HUDEP-2 (cell line): ENCODE results near the gene MUC6.

Source experiments
- DNase-seq, 76 experiments: peaks; one replicate each; lab custom pipeline; 2025; ENCODE audit not compliant: unreplicated experiment in 76 of 76; lab: John Stamatoyannopoulos, UW

MUC6 gene

GRCh38 chr11:1051356-1052132 is 15.0 kb upstream of the MUC6 start:
- DNase-seq, result no peak

DNA sequence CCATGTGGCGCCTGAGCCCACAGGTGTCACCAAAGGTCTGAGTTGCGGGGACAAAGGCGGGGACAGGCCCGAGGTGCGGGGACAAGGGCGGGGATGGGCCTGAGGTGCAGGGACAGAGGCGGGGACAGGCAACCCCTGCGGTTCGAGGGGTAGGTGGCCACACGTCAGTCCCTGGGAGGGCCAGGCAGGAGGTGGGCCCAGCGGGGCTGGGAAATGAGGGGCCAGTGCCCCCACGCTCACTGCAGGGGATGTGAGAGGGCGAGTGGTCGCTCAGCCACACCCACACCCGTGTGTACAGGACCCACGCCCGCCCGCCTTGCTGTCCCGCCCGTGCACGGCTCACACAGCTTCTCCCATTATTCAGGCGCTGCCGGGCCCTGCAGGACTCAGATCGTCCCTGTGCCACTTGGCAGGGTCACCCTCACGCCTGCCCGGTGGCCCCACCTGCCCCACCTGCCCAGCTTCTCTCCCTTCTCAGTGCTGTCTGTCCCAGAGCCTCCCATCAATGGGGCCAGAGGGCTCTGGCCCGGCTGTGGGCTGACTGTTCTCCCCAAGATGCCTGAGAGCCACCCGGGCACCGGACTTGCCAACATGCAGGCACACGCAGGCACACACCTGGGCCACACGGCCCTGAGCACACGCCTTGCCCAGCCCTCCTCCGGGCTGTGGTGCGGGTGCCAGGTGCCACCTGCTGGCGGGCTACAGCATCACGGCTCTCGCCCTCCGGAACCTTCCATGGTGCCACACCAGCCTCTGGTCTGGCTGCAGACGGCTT is 14.2 kb upstream of the MUC6 start:
- peak in 63 of 76 experiments; percentile 5 to 72 (median 51) for DNase-seq

- DNase-seq, result no peak
Observed at GRCh38 chr11:1049911-1050580, 13.5 kb upstream of the MUC6 start.

DNA sequence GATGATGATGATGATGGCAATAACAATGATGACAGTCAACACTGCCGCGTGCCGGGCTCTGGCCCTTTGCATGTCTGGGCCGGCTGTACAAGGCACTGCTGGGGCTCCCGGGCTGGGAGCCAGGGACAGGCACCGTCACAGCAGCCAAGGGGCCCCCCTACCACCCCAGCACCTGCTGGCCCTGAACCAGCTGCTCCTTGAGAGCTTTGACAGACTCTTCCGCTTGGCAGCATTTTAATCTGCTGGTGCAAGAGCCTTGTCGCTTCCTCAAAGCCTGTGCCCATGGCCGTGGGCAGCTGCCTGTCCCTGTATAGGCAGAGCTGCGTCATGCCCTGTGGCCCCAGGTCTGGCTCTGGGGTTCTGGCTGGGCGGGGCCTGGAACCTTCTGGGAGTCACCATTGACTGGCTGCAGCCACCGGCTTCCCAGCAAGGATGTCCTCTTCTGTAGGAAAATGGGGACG is 12.9 kb upstream of the MUC6 start:
- DNase-seq, result peak in 1 of 76 experiments; percentile 7

DNA sequence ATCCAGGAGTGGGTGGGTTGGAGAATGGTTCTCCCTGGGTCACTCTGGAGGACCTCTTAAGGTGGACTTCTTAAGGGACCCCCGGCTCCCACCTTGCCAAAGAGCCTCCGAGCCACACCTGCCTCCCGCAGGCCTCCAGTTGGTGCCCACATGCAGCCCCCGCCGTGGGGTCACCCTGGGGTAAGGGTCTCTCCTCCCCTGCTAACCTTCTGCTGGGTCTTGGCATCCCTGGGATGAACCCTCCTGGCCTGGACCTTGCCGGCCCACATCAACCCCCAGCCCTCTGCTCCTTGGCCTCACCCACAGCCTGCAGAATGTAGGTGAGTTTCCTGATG is 12.5 kb upstream of the MUC6 start:
- DNase-seq, result no peak

- DNase-seq, result no peak
Observed at GRCh38 chr11:1048375-1049070, 12.0 kb upstream of the MUC6 start.

DNA sequence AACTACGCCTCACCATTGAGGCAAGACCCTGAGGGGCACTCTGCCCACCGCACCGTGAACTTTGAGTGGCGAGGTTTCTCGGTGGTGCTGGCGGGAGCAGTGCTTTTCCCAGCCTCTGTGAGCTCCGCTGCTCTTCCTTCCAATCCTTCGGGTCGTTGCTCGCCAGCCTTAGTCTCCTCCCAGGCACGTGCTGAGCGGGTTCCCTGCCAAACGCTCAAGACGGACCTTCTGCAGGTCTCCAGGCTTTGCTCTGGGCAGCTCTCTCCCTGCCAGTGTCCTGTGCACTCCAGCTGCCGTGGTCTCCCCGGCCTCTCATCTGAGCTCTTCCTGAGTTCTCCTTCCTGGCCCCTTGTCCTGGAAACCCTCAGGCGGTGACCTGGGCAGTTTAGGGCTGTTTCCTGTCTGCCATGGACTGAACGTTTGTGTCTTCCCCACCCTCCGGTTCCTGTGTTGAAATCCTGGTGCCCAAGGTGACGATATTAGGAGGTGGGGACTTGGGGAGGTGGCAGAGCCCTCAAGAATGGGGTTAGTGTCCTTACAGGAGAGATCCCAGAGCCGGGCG is 11.2 kb upstream of the MUC6 start:
- peak in 1 of 76 experiments; percentile 7 for DNase-seq

DNA sequence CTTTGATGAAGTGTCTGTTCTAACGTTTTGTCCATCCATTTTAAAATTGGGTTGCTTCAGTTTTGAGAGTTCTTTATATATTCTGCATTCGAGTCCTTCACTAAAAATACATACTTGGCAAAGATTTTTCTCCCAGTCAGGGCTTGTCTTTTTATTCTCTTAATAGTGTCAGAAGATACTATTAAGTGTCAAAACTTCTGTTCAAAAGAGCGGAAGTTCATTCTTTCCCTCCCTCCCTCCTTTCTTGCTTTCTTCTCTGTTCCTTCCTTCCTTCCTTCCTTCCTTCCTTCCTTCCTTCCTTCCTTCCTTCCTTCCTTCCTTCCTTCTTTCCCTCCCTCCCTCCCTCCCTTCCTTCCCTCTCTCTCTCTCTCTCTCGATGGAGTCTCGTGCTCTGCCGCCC is 7.6 kb upstream of the MUC6 start:
- DNase-seq, result no peak

- no peak for DNase-seq
Observed at GRCh38 chr11:1043563-1044096, 7.1 kb upstream of the MUC6 start.

GRCh38 chr11:1042626-1043562 is 6.4 kb upstream of the MUC6 start:
- no peak for DNase-seq

DNA sequence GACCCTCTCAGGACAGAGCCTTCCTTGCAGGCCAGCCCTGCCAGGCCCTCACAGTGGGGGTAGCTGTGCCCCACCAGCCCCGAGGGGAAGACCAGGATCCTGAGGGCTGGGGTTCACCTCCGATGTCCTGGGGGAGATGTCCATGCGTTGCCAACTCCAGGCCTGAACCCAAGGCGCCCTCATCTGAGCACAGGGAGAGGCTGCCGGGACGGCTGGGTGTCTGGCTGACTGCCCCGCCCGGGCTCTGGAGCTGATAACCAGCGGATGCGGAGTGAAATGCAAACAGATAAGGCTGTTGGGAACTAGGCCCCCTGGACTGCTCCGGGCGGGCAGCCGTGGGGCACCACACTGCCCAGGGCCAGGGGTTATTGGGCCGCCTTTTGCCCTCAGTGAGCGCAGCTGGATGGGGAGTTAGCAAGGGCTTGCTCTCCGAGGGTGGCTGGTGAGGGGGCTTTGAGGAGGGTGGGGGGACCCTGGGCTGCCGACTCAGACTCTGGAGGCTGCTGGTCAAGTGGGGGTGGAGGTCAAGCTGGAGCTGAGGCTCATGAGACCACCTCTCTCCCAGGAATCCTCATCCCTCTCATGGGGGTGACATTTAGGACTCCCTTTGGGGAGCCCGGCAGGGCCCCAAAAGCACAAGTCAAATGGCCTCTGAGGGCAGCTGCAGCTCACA is 5.6 kb upstream of the MUC6 start:
- DNase-seq, result peak in 74 of 76 experiments; percentile 13 to 89 (median 75)

DNA sequence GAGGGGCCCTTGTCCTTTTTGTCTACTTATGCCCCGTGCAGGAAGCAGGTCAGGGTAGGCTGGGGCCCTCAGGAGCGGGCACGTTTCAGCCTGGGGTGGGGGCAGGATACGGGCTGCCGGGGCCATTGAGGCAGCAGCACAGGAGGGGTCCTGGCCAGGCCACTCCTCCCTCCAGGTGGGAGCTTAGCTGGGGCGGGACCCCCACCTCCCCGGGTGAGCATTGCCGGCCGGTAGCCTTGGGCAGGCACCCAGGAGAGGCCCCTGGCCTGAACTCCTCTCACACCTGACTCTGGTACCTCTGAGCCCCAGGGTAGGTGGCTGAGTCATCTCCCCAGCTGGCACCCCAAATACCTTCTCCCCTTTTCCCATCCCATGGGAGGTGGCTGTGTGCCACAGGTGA is 5.0 kb upstream of the MUC6 start:
- DNase-seq, result no peak

DNA sequence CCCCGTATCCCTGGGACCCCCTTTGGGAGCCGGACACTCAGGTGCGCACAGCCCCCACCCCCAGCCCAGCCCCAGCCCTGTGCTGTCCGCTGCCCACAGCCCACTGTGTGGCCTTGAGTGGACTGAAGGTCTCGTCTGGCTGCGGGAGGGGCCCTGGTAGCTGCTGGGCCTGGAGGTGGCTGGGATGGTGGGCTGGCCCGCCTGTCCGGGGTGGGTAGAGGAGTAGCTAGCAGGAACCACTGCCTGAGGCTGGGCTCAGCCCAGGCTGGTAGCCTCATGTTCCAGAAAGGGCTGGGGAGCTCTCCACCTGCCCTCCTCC is 4.6 kb upstream of the MUC6 start:
- DNase-seq, result no peak

DNA sequence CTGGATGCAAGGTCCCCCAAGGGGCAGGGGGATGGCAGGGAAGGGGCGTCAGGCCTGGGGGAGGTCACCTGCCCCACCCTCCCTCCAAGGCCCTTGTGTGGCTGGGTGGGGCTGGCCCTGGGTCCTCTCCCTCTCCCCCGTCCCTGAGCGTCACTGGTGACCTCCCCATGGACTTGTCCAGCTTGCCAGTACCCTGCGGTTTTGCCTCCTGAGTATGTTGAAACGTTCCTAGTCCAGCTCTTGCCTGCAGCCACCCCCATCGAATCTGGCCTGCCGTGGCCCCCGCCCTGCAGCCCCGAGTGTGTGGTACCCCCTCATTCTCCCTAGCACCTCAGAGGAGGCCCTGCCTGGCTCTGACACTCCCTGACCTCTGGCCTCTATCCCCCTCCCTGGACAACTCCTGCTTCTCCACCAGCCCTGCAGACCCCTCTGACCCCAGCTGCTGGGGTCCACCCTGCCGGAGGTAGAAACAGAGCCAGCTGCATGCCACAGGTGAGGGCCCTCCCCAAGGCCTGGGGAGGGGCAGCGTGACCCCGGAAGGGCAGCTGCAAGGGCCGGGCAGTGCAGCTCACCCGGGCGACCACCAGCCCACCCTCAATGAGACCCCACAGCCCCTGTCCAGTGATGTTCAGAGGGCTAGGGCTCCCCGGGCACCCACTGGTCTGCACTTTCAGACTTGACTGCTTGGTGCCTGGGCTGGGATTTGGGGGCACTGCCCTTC is 4.1 kb upstream of the MUC6 start:
- DNase-seq, result no peak

DNA sequence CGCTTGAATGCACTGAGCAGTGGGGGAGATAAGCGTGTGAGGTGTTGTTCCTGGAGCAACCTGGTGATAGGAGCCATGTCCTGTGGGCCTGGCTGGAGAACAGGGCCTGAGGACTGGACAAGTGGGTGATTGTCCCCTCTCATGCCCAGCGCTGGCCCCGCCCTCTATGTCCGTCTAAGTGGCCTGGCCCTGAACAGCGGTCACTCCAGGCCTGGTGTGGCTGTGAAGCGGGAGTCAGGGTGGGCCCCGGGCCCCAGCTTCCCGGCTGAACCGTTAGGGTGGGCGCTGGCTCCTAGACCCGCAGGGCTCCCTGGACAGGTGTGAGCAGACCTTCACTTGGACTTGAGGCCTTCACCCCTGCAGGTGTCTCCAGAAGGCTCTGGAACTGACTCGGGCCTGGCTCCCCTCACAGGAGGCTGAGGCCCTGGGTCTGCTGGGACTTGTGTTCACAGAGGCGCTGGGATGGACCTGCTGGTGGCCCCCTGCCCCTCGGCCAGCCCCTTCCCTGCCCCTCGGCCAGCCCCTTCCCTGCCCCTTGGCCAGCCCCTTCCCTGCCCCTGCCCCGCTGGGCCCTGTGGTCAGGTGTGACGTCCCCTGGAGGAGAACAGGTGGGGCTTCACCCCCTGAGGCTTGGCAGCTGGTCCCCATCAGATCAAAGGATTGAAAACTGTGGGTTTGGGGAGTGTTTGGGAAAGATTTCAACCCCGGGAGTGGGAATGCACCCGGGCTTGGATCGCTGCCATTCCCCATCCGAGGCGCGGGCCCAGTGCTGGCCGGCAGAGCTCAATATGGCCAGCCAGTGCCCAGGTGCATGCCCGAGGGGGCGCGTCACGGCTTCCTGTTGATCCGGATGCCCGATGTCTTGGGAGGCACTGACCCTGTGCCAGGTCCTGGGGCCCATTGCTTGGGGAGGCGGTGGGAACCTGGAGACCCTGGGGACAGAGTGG is 3.2 kb upstream of the MUC6 start:
- DNase-seq, result no peak

DNA sequence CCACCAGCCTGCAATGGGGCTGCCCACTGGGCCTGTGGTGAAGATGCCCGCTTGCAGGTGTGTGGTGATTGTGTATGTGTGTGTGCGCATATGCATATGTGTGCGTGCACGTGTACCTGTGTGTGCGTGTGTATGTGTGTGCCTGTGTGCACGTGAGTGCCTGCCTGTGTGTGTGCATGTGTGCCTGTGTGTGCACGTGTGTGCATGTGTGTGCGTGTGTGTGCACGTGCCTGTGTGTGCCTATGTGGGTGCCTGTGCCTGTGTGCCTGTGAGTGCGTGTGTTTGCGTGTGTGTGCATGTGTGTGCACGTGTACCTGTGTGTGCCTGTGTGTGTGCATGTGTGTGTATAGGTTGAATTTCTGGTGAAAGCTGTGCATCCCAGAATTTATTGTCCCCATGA is 2.4 kb upstream of the MUC6 start:
- no peak for DNase-seq

GRCh38 chr11:1038361-1038760 is 1.8 kb upstream of the MUC6 start:
- no peak for DNase-seq
